GM23338 (cell line): ENCODE measurements around the gene ZNF292. TPM values are rescaled to one million over a fixed set of nuclear protein-coding genes. Genes with fewer than 3 reads are reported as not detected.

Source experiments
- ATAC-seq: fragments of 200-7000 bp; cut with Tn5 transposase; 3 replicates; pipeline ENCODE4 v1.9.1; 2020
- DNase-seq: peaks from one replicate; pipeline ENCODE4 v3.0.0-alpha.2; 2015; ENCODE audit warnings: low spot score
- H2AFZ ChIP-seq: fragments of 200-600 bp; sonication (generic); 2 replicates; pipeline ENCODE4 v1.8.0; 2016; ENCODE audit warnings: antibody characterized with exemption, mild to moderate bottlenecking, moderate library complexity
- H3F3A ChIP-seq: fragments of 200-600 bp; sonication (generic); replicated peaks from 2 replicates; pipeline ENCODE4 v1.8.0; 2017; ENCODE audit warnings: antibody characterized with exemption, mixed run types, low read depth
- H3K27ac ChIP-seq: fragments of 200-600 bp; sonication (generic); 2 replicates; pipeline ENCODE4 v1.6.1; 2016; ENCODE audit warnings: low read depth
- H3K27me3 ChIP-seq: fragments of 200-600 bp; sonication (generic); 2 replicates; pipeline ENCODE4 v1.8.0; 2016; ENCODE audit warnings: mild to moderate bottlenecking, mixed run types, moderate library complexity; ENCODE audit not compliant: insufficient read depth
- H3K36me3 ChIP-seq: fragments of 200-600 bp; sonication (generic); 2 replicates; pipeline ENCODE4 v1.8.0; 2016; ENCODE audit warnings: mild to moderate bottlenecking; ENCODE audit not compliant: insufficient read depth
- H3K4me1 ChIP-seq: fragments of 200-600 bp; sonication (generic); 2 replicates; pipeline ENCODE4 v1.8.0; 2016; ENCODE audit warnings: mild to moderate bottlenecking, moderate library complexity; ENCODE audit not compliant: insufficient read depth
- H3K4me2 ChIP-seq: fragments of 200-600 bp; sonication (generic); 2 replicates; pipeline ENCODE4 v1.7.1; 2017; ENCODE audit warnings: mixed run types
- H3K4me3 ChIP-seq: fragments of 200-600 bp; sonication (generic); 2 replicates; pipeline ENCODE4 v1.6.1; 2016; ENCODE audit warnings: mixed run types
- H3K79me2 ChIP-seq: fragments of 200-600 bp; sonication (generic); replicated peaks from 2 replicates; pipeline ENCODE4 v1.8.0; 2017; ENCODE audit warnings: mild to moderate bottlenecking; ENCODE audit not compliant: insufficient read depth
- H3K9me2 ChIP-seq: fragments of 200-600 bp; sonication (generic); 2 replicates; pipeline ENCODE4 v1.8.0; 2017; ENCODE audit not compliant: insufficient read depth
- H4K20me1 ChIP-seq: fragments of 200-600 bp; sonication (generic); replicated peaks from 2 replicates; pipeline ENCODE4 v1.8.0; 2017; ENCODE audit warnings: mild to moderate bottlenecking; ENCODE audit not compliant: insufficient read depth
- H3K27ac Mint-ChIP-seq: 2 replicates; pipeline ENCODE4 v1.8.0; 2020; ENCODE audit warnings: inconsistent platforms, mild to moderate bottlenecking, moderate library complexity, mixed read lengths
- H3K27me3 Mint-ChIP-seq: 3 replicates; pipeline ENCODE4 v1.8.0; 2022; ENCODE audit warnings: low read depth, mild to moderate bottlenecking, moderate library complexity, mixed read lengths, inconsistent platforms; ENCODE audit not compliant: insufficient read depth, poor library complexity
- H3K36me3 Mint-ChIP-seq: 3 replicates; pipeline ENCODE4 v1.8.0; 2021; ENCODE audit warnings: low read depth, mild to moderate bottlenecking, inconsistent platforms, moderate library complexity, mixed read lengths
- H3K4me1 Mint-ChIP-seq: 3 replicates; pipeline ENCODE4 v1.8.0; 2020; ENCODE audit warnings: mild to moderate bottlenecking, inconsistent platforms, mixed read lengths
- H3K4me3 Mint-ChIP-seq: 3 replicates; pipeline ENCODE4 v1.8.0; 2021; ENCODE audit warnings: moderate library complexity, mild to moderate bottlenecking, inconsistent platforms, mixed read lengths
- H3K9me3 Mint-ChIP-seq: 3 replicates; pipeline ENCODE4 v1.8.0; 2020; ENCODE audit warnings: moderate library complexity, mild to moderate bottlenecking, inconsistent platforms, mixed read lengths
- CREB1 ChIP-seq: fragments of 250-450 bp; sonication (Bioruptor Pico); IDR thresholded peaks from 2 replicates; pipeline ENCODE4 v1.5.0; 2020; ENCODE audit warnings: low read depth, mild to moderate bottlenecking, moderate library complexity
- CTCF ChIP-seq, 2 experiments: fragments of 200-600 bp in 1 of 2; sonication (generic) in 1 of 2; conservative IDR thresholded peaks; 2 replicates each; pipeline versions ENCODE4 v1.5.1 to v1.6.1; 2016 to 2017; ENCODE audit warnings: antibody characterized with exemption in 2 of 2, low read depth in 2 of 2, mild to moderate bottlenecking in 2 of 2, moderate library complexity in 1 of 2
- EZH2 ChIP-seq: fragments of 200-600 bp; sonication (generic); IDR thresholded peaks from one replicate; pipeline ENCODE4 v1.8.0; 2017; ENCODE audit warnings: antibody characterized with exemption, mild to moderate bottlenecking, low read depth; ENCODE audit not compliant: unreplicated experiment
- JUNB ChIP-seq: IDR thresholded peaks from one replicate; pipeline ENCODE4 v1.6.1; 2016; ENCODE audit warnings: antibody characterized with exemption; ENCODE audit not compliant: unreplicated experiment
- NANOG ChIP-seq: IDR thresholded peaks from 2 replicates; pipeline ENCODE4 v1.6.1; 2016; ENCODE audit warnings: antibody characterized with exemption, borderline replicate concordance
- ZNF331 ChIP-seq: fragments of 250-450 bp; sonication (Bioruptor Pico); IDR thresholded peaks from 2 replicates; pipeline ENCODE4 v1.5.0; 2020; ENCODE audit warnings: low read depth, mild to moderate bottlenecking, moderate library complexity
- ZNF462 ChIP-seq: fragments of 250-450 bp; sonication (Bioruptor Pico); IDR thresholded peaks from 2 replicates; pipeline ENCODE4 v1.5.0; 2020; ENCODE audit warnings: mild to moderate bottlenecking, moderate library complexity
- polyA plus RNA-seq: library from polyadenylated mRNA; unstranded; fragments of >200 nt; fragmentation: Nextera tagmentation; extraction: Ambion mirVana; gene quantifications from 2 replicates; pipeline ENCODE4 v1.2.1, GENCODE V29; 2016
- total RNA-seq: library from RNA; depleted of rRNA; stranded (reverse); fragments of >200 nt; shearing (Covaris generic); gene quantifications from 2 replicates; pipeline ENCODE4 v1.2.3, GENCODE V29; 2014

ZNF292 gene
- total and polyA plus RNA-seq, 2 experiments from 2014 or later = 45.7 to 67.9 TPM

GRCh38 chr6:87203448-87204023 is 48.2 kb downstream of the ZNF292 start:
- ATAC-seq = peak; percentile 78
- TF ChIP-seq ZNF331 (CRISPR knock-in tag) (no peak), EZH2 (no peak), CREB1 (CRISPR knock-in tag) (no peak), CTCF (conservative IDR thresholded peaks at IDR 0.05; ENCODE audit: low read depth in 2 of 2) (no peak), NANOG (no peak), JUNB (no peak), ZNF462 (CRISPR knock-in tag) (no peak)
- no peaks in the 10 kb centered on the region for H3K36me3 ChIP-seq
- H3K36me3 Mint-ChIP-seq = no peaks in the 10 kb centered on the region; the same call in 2 of the 3 replicates
- H2AFZ ChIP-seq = no peak overlapping the region
- H3K4me3 ChIP-seq = 0 out of 2 replicates have a peak overlapping the region, but pooled peaks have one; percentile 15
- H3K4me2 ChIP-seq = peak overlapping the region; percentile 46; the same call in 1 of the 2 replicates
- H3K27ac ChIP-seq = peak overlapping the region; percentile 77; the same call in 1 of the 2 replicates
- H3K9me2 ChIP-seq = no peaks in the 10 kb centered on the region
- peaks cover 46% of the 10 kb centered on the region for H4K20me1 ChIP-seq
- DNase-seq = no peak
- H3K27me3 Mint-ChIP-seq = no peaks in the 10 kb centered on the region
- H3K9me3 Mint-ChIP-seq = no peaks in the 10 kb centered on the region
- no peaks in the 10 kb centered on the region for H3F3A ChIP-seq
- H3K27ac Mint-ChIP-seq = no peak overlapping the region
- no peaks in the 10 kb centered on the region for H3K27me3 ChIP-seq
- H3K4me1 ChIP-seq = peaks cover 61% of the 10 kb centered on the region
- H3K4me3 Mint-ChIP-seq = no peak overlapping the region
- peaks cover 100% of the 10 kb centered on the region for H3K79me2 ChIP-seq
- H3K4me1 Mint-ChIP-seq = peaks cover 43% of the 10 kb centered on the region
